ENCODE results near the gene MAP2K3. TPM values are rescaled to one million over a fixed set of nuclear protein-coding genes. Genes with fewer than 3 reads are reported as not detected.

MAP2K3 gene
- total RNA-seq, 1 experiment from 2014 or later, result 7.1 TPM

DNA sequence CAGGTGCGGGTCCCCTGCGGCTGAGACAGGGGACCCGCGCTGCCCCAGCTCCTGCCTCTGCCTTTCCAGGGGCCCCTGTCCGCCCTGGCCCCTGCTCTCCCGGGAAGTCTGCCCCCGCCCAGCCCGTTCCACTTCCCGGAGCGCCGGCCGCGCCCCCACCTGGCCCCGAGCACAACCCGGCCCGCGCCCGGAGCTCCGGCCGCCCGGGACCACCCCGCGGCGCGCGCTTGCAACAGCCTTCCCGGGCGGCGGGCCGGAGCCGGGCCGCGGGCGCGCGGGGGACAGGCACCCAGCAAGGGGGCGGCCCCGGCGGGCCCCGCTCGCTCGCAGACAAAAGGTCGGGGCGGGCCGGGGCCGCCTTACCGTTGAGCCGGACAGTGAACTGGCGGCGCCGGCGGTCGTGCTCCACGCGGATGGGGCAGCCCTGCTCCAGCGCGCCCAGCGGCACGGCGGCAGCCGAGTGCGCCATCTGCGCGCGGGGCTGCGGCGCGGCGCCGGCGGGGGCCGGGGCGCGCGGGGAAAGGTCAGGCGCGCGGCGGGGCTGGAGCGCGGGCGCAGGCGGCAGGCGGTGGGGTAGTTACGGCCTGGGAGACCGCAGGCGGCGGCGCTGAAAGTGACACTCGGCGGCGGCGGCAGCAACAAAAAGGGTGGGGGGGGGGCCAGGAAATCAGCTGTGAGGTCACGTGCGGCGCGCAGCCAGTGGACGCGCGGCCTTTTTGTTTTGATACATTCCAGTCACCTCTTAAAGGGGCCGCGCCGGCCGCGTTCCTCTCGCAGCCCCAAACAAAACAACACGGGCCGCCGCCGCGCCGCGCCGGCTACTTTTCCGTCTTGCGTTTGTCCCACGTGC is 31.5 kb upstream of the MAP2K3 start, which contains the start of gene NATD1:
Gene NATD1, minus strand, starts transcription at position 615 of the 850 bp plus-strand sequence. Its CDS starts 146 bp downstream, at position 469.
- DNase-seq (ENCODE audit: low read depth), result peak; percentile 77

DNA sequence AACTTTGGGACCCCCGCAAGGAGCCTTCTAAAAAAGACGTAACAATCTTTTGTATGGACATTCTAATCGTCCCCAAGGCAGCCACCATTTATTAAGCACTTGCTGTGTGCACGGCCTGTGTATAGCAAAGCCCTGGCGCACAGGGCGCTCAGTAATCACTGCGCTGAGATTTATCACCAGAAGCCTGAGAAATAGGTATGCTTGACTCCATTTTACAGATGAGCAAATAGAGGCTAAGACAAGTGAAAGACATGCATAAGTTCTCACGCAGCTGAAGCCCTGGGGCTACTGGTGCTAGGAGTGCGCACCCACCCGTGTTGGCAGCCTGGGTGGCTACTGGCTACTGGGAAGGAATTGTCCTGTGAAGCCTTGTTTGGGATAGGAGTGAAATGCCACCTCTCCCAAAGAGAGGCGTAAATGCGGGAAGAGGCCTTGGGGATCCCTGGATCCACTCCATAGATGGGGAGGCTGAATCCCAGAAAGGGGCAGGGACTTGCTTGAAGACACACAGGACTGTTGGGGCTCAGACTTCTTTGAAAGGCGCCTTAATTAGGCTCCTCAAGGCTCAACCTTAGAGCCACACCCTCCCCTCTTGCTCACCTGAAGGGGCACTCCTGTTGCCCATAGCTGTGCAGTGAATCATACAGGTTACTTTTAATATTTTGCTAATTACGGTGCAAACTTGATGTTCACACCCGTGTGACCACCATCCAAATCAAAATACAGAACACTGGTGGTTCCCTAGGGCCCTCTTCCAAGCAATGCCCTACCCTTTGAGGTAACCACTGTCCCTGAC is 30.7 kb upstream of the MAP2K3 start:
- DNase-seq (ENCODE audit: low read depth), result no peak

DNA sequence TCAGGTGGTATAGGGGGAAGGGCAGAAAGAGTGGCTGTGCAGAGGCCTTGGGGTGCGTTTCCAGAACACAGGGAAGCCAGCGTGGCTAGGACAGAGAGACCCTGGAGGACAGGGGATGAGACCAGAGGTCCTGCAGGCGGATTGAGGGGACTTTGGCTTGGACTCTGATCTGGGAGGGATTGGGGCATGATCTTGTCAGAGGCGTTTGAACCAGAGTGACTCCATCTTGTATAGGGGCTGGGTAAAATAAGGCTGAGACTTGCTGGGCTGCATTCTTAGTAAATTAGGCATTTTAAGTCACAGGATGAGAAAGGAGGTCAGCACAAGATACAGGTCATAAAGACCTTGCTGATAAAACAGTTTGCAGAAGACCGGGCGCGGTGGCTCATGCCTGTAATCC is 25.9 kb upstream of the MAP2K3 start:
- DNase-seq (ENCODE audit: low read depth), result no peak

DNA sequence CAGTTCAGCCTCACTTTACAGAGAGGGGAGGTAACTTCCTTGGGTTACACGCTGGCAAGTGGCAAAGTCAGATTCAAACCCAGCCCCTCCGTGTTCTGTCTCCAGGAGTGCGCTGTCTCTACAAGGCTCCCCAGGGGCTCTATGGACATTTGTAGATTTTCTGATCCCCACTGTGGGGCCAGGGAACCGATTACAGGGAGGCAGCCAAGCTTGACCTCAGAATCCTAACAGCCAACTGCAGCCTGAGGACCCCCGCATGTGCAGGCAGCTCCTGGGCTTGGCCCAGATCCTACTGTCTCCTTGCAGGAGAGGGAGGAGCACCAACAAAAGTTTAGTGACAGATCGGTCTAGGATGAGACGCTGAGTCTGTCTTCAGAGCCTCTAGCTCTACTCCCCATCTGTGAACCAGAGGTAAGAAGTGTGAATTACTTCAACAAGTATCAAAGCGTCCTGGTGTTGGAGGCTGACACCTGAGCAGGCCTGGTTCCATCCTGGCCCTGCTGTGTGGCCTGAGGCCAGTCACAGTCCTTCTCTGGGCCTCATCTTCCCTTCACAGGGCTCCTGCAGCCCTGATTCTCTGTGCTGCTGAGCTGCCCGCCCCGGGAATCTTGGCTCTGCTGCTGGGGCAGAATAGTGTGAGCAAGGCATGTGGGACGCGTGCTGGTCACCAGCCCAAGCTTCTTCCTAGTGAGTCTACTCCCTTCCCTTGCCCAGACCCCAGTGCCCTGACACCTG is 22.1 kb upstream of the MAP2K3 start:
- no peak for DNase-seq (ENCODE audit: low read depth)

DNA sequence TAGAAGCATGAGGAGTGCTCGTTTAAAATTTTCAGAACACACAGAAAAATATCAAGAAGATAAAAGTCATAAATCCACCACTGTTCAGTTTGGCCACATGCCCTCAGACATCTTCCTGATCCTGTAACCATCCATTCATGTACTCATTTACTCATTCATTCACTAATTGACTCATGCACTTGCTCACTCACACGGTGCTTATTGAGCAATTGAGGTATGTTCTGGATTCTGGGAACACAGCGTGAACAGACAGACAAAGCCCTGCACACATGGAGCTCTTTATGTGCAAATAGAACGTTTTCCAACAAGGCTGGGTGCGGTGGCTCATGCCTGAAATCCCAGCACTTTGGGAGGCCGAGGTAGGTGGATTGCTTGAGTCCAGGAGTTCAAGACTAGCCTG is 21.1 kb upstream of the MAP2K3 start:
- no peak for DNase-seq (ENCODE audit: low read depth)

DNA sequence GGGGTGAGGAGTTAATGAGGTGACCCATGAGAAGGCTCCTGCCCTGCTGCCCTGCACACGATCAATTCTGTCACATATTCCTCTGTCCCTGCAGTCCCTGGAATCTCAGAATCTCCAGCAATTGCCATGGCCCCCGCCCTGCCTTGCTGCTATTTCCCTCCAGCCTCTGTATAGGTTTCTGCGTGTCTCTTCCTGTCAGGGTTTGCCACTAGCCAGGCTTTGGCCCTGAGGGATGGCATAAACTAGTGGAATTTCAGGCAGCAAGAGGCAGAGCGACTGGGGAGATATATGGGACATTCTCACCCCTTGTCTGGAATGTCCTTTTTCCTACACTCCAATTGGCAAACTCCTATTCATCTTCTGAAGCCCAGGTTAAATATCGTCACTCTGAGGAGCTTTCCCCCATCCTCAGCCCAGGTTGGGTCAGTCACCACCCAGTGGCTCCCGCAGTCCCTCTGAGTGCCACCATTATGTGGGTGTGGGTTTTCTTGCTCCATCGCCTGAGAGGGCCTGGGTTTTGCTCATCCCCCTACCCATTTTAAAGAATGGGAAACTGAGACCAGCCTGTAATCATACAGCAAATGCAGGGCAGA is 15.8 kb upstream of the MAP2K3 start:
- DNase-seq (ENCODE audit: low read depth), result no peak

DNA sequence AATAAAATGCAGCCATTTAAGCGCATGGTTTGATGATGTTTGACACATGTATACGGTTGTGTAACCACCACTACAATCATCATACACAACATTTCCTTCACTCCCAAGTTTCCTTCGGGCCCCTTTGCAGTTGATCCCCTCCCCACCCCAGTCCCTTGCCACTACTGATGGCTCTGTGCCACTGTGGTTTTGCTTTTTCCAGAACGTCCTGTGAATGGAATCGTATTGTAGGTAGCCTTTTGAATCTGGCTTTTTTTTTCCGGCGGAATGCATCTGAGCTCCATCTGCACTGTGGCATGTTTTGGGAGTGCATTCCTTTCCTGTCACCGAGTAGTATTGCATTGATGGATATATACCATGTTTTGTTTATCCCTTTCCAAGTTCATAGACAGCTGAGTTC is 15.1 kb upstream of the MAP2K3 start:
- DNase-seq (ENCODE audit: low read depth), result no peak

DNA sequence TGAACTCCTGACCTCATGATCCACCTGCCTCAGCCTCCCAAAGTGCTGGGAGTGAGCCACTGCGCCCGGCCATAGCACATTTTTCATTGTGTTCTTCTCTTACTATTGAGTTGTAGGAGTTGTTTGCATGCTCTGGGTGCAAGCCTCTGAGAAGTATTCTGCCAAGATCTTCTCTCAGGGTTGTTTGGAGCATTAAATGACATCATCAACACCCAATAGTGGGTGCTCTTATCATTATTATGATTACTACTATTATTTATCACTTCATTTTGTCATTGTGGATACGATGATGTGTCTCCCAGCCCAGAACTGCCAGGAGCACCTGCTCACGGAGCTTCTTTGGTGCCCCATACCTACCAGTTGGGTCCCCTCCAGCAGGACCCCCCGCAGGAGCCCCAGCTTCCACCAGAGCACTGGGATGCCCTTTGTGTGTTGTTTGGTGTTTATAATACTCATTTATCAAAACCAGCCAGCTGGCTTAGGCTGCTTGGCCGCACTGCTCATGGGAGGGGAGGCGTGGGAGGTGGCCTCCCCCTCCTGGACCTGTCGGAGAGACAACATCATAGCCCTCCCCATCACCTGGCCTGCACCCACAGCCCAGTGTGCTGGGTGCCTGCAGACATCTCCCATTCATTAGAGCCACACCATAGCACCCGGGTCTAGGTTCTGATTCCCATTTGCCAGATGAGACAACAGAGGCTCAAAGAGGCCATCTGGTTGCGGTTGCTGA is 12.9 kb upstream of the MAP2K3 start:
- no peak for DNase-seq (ENCODE audit: low read depth)

DNA sequence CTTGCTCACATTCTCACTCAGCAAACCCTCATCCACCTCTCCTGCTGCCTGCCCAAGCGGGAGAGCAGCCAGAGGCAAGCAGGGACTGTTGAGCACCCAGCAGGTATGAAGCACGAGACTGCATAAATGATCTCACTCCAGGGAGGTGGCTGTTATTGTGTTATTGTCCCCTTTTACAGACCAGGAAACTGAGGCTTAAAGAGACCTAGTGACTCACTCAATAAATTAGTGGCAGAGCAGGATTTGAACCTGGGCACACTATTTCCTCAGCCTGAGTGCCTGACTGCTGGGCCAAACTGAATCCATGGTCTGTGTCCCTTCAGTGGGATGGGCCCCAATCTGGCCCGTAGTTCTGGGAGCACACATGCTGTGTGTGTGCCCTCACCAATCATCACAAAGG is 12.3 kb upstream of the MAP2K3 start:
- no peak for DNase-seq (ENCODE audit: low read depth)

DNA sequence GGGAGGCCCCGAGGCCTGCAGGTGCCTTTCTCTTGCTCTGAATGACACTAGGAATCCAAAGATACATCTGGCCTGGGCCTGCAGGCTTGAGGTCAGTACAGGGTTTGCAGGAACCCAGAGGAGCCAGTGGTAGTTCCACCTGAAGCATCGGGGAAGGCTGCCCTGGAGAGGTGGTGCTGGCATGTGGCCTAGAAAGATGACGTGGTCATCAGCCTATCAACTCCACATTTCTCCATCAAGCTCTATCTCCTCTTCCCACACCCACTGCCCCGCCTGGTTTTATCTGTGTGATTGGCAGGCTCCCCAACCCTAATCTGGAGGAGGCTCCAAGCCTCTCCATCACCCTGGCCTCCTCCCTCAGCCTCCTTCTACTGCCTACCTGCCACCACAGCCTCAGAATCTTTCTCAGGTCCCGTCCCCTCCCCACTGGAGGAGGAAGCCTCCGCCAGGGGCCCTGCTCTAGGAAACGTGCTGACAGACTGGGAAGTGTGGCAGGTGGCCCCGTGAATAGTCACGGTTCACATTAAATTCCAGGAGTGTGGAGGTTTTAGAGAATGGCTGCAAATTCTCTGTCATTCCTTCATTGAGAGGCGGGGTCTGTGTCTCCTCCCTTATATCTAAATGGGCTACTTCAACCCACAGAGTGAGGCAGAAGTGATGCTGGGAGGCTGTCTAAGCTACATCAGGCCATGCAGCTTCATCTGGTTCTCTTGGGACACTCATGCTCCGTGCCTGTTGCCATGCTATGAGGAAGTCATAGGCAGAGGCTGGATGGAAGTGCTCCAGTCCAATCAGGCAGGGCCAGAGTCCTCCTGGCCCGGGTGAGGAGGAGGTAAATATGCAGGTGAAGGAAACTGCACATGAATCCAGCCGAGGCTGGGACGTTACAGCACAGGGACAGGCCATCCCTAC is 11.4 kb upstream of the MAP2K3 start:
- no peak for DNase-seq (ENCODE audit: low read depth)

DNA sequence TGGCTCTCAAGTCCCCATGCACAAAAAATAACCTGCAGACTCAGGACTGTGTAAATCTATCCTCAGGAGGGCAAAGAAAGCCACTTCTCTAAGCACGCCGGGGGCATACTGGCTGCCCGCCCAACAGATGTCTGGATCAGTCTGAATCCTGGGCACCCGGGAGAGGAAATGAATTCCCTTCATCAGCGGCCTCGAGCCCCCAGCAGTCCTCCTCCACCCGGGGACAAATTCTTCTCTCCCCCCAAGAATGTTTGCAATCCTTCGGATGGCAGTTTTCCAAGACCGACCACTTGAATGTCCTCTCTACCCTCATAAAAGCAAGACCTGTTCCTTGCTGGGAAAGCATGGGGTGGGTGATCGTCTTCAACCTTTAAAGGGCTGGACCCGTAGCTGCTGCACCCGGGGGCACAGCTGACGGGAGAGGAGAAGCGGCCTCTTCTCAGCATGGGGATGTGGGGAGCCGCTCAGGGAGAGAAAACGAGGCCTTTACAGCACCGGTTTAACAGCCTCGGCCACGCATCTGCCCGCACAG is 9.4 kb upstream of the MAP2K3 start:
- peak; percentile 75 for DNase-seq (ENCODE audit: low read depth)

DNA sequence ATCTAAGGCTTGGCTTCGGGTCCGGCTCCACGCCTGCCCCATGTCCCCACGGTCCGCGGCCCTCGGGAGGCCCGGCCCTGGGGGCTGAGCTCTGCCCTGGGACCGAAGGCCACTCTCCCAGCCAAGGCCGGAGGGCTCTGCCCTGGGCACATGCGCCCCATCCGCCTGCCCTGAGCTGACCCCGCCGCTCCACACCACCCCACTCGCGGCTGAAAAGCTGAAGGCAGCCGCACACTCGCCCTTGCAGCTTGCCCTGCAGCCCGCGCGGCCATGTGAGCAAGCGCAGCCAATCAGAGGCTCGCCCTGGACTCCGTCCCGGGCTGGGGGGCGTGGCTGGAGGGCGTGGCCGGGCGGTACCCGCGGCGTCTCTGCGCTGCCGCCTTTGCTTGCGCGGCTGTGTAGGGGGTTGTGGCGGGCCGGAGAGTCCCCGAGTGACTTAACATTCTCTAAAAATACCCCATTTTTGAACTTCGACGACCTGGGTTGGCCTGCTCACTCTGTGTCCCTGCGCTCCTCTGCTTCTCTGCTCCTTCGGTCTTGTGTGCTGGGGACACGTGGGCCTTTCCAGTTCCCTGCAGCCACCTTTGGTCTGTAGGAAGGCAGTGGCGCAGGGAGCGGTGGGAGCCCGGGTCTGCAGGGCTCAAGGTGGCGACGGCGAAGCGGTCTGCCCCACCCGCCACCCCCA is 8.8 kb upstream of the MAP2K3 start:
- DNase-seq (ENCODE audit: low read depth), result peak; percentile 77

DNA sequence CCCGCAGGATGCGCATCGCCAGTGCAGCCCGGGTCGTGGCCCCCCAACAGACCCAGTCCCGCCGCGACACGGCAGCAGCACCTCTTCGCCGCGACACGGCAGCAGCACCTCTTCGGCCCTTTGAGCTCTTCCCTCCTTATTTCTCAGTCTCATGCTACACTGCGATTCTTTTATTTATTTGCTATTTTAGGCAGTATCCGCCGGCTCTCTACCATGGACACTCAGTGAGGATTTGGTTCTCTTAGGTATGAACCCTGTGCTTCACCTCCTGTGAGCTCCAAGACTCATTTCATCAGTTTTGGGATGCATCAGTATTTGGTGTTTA is 8.3 kb upstream of the MAP2K3 start:
- no peak for DNase-seq (ENCODE audit: low read depth)

DNA sequence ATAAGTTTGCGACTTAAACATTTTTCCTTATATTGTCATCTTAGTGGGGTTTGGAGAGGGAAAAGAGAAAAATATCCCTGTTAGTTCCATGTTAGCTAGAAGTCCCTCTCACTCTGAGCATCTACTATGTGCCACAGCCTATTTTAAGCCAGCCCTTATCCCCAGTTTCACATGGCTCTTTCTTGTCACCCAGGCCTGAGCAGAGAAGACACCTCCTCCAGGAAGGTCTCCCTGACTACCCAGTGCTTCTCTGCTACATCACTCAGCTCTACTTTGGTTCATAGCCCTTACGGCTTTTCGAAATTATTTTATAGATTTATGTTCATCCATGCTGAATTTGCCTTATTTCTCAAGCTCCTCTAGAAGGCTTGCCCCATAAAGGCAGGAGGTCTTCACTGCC is 7.2 kb upstream of the MAP2K3 start:
- DNase-seq (ENCODE audit: low read depth), result no peak

DNA sequence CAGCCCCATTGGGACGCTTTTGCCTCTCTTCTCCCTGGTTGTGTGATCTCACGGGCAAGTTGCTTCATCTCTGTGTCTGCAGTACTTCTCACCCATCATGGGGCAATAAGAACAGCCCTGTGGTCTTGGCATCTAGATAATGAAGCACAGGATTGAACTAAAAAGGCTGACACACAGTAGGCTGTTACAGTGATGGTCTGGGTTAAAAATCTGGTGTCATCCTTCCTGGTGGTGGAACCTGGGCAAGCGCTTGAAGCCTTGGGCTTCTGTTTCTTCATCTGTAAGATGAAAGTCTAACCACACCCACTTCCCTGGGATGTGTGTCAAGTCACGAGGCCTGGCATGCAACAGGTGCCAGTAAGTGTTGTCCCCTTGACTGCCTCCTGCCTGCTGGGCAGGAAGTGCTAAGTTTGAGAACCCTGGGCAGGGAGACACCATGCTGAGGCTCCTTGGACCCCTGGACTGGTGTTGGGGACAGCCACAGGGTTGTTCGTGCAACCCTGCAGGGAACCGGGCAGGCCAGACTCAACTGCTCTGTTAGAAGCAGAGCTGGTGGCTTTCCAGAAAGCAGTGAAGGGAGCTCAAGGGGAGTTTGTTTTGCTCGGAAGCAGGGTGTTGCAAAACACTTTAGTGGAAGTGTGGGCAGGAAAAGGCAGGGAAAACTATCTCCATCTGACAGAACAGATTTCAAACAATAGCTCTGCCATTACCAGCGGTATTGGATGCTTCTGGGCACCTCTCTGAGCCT is 5.9 kb upstream of the MAP2K3 start:
- DNase-seq (ENCODE audit: low read depth), result no peak

DNA sequence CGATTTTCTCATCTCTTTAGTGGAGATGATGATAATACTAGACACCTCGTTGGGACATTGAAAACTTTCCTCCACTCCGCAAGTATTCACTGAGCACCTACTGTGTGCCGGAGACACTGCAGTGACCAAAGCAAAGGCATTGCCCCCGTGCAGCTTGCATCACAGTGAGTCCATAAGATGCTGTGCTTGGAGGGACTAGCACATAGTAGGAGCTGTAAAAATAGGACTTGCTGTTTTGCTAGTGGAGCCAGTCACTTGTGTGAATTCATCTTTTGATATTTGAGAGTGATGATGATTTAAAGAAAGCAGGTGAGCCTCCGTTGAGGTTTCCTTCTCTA is 5.3 kb upstream of the MAP2K3 start:
- DNase-seq (ENCODE audit: low read depth), result no peak

DNA sequence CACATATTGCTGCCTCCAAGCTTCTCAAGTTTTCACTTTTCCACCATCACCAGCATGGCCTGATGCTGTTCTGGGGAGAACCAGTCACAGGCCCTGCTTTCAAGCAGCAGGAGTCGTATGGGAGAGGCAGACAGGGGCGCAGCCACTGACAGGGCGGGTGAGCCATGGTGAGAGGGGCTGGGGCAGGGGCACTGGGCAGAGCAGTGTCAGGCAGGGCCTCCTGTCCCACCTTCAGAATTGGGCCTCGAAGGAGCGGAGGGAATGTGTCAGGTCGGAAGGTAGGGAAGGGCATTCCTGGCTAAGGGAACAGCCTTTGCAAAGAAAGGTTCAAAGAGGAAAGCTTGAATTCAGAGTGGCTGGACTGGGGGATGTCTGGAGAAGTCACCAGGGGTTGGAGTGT is 4.9 kb upstream of the MAP2K3 start:
- DNase-seq (ENCODE audit: low read depth), result no peak

DNA sequence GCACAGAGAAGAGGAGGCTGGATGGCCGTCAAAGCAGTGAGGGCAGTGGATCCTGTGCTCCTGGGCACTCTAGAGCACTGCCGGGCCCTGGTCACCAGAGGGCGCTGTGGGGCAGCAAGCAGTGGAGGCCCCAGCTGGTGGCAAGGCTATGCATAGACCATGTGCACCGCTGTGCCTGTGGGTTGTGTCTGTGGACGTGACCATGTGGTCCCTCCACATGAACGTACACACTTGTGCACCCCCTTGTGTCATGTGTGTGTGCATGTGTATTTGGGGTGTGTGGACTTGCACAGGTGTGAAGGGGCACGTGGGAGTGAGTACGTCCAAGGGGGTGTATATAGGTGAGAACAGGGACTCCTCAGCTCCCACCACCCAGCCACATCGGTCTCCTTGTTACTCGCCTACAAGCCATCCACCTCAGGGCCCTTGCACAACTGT is 4.4 kb upstream of the MAP2K3 start:
- DNase-seq (ENCODE audit: low read depth), result peak; percentile 71

DNA sequence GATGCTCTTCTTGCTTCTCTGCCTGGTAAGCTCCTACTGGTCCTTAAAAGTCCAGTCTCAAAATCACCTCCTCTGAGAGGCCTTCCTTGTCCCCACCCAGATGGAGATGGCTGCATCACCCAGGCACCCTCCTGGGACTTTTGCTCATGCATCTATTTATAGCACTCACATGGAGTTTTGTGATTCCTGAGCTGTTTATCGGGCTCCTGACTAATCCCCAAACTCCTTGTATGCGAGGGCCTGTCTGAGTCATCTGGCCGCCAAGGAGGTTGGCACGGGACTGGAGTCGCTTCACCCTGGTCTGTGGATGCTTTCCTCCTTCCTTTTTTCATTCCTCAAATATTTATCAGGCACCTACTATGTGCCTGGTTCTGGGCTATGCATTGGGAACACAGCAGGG is 2.3 kb upstream of the MAP2K3 start:
- DNase-seq (ENCODE audit: low read depth), result peak; percentile 94
